ENCODE data around the gene PRDM16. TPM values are rescaled to one million over a fixed set of nuclear protein-coding genes. Genes with fewer than 3 reads are reported as not detected.

Gene PRDM16
- polyA plus RNA-seq, 3 donors, result not detected

GRCh38 chr1:3469849-3470649 lies 401.0 kb downstream of the PRDM16 start:
- no peak for DNase-seq
- Histone ChIP-seq H3K36me3 (replicated peaks in 1 of 2; ENCODE audit: control insufficient read depth in 1 of 2, insufficient read depth in 2 of 2, low read length in 2 of 2) (no peaks in the 10 kb centered on the region), H3K4me3 (replicated peaks in 1 of 3; ENCODE audit: low read depth in 2 of 3, low read length in 3 of 3) (no peak overlapping the region), H3K9ac (ENCODE audit: insufficient read depth, low read length, poor library complexity, severe bottlenecking) (no peak overlapping the region), H3K4me2 (replicated peaks; ENCODE audit: extremely low read depth, low read length, poor library complexity, severe bottlenecking) (no peak overlapping the region), H4K20me1 (ENCODE audit: insufficient read depth, low read length) (no peaks in the 10 kb centered on the region), H3K9me3 (replicated peaks in 1 of 2; ENCODE audit: control insufficient read depth in 1 of 2, insufficient read depth in 1 of 2, low read length in 2 of 2) (no peaks in the 10 kb centered on the region), H2AFZ (ENCODE audit: insufficient read depth, low read depth, low read length, poor library complexity, severe bottlenecking) (no peak overlapping the region), H3K4me1 (ENCODE audit: control insufficient read depth in 1 of 2, insufficient read depth in 2 of 2, low read length in 2 of 2) (no peaks in the 10 kb centered on the region), H3K27me3 (ENCODE audit: control insufficient read depth in 2 of 2, insufficient read depth in 2 of 2, low read length in 2 of 2) (no peaks in the 10 kb centered on the region), H3K79me2 (ENCODE audit: insufficient read depth, low read length) (no peaks in the 10 kb centered on the region), H3K27ac (ENCODE audit: low read depth in 1 of 2, low read length in 2 of 2) (no peak overlapping the region)
- H3K9me3 Mint-ChIP-seq, result peaks cover 0 to 1% (median 0%) of the 10 kb centered on the region in 7 donors
- H3K4me3 Mint-ChIP-seq, result no peak overlapping the region
- no peaks in the 10 kb centered on the region for H3K4me1 Mint-ChIP-seq
- peaks cover 2 to 5% (median 4%) of the 10 kb centered on the region in 3 donors for H3K27me3 Mint-ChIP-seq (ENCODE audit: low read depth in 3 of 3)
- no peak overlapping the region for H3K27ac Mint-ChIP-seq
- 95% methylated on average over 15 of the region's 17 CpGs for WGBS (ENCODE audit: insufficient coverage)
- intact Hi-C loops (cut with micrococcal nuclease), result no loop called here
- no peaks in the 10 kb centered on the region for H3K36me3 Mint-ChIP-seq
- no peak for TF ChIP-seq CTCF (IDR thresholded peaks at IDR 0.05)

- no peaks in the 10 kb centered on the region for H3K4me1 ChIP-seq (ENCODE audit: control insufficient read depth in 1 of 2, insufficient read depth in 2 of 2, low read length in 2 of 2)
- H3K27me3 Mint-ChIP-seq (ENCODE audit: low read depth in 3 of 3), result peaks cover 3 to 5% (median 4%) of the 10 kb centered on the region in 3 donors
- H3K27me3 ChIP-seq (ENCODE audit: control insufficient read depth in 2 of 2, insufficient read depth in 2 of 2, low read length in 2 of 2), result no peaks in the 10 kb centered on the region
- H3K9me3 ChIP-seq (replicated peaks in 1 of 2; ENCODE audit: control insufficient read depth in 1 of 2, insufficient read depth in 1 of 2, low read length in 2 of 2), result no peaks in the 10 kb centered on the region
- no peaks in the 10 kb centered on the region for H4K20me1 ChIP-seq (ENCODE audit: insufficient read depth, low read length)
- H3K4me3 ChIP-seq (replicated peaks in 1 of 3; ENCODE audit: low read depth in 2 of 3, low read length in 3 of 3), result no peak overlapping the region
- H3K4me3 Mint-ChIP-seq, result no peak overlapping the region
- DNase-seq, result no peak
- 89% methylated on average over 22 of the region's 22 CpGs for WGBS (ENCODE audit: insufficient coverage)
- H3K4me2 ChIP-seq (replicated peaks; ENCODE audit: extremely low read depth, low read length, poor library complexity, severe bottlenecking), result no peak overlapping the region
- intact Hi-C loops (cut with micrococcal nuclease), result no loop called here
- H2AFZ ChIP-seq (ENCODE audit: insufficient read depth, low read depth, low read length, poor library complexity, severe bottlenecking), result no peak overlapping the region
- H3K79me2 ChIP-seq (ENCODE audit: insufficient read depth, low read length), result no peaks in the 10 kb centered on the region
- peaks cover 0 to 1% (median 0%) of the 10 kb centered on the region in 7 donors for H3K9me3 Mint-ChIP-seq
- TF ChIP-seq CTCF (IDR thresholded peaks at IDR 0.05), result no peak
- no peak overlapping the region for H3K27ac ChIP-seq (ENCODE audit: low read depth in 1 of 2, low read length in 2 of 2)
- no peaks in the 10 kb centered on the region for H3K36me3 Mint-ChIP-seq
- H3K9ac ChIP-seq (ENCODE audit: insufficient read depth, low read length, poor library complexity, severe bottlenecking), result no peak overlapping the region
- H3K4me1 Mint-ChIP-seq, result no peaks in the 10 kb centered on the region
- no peaks in the 10 kb centered on the region for H3K36me3 ChIP-seq (replicated peaks in 1 of 2; ENCODE audit: control insufficient read depth in 1 of 2, insufficient read depth in 2 of 2, low read length in 2 of 2)
- no peak overlapping the region for H3K27ac Mint-ChIP-seq
Measured at GRCh38 chr1:3470650-3471355, 401.8 kb downstream of the PRDM16 start.

Data from CD14-positive monocyte (primary cell).